Adrenal gland (tissue), 12 donors: Measurements from ENCODE around the gene SLC4A9. TPM values are rescaled to one million over a fixed set of nuclear protein-coding genes. Genes with fewer than 3 reads are reported as not detected.

Source experiments
- DNase-seq, 7 donors: peaks; one replicate each; pipeline ENCODE4 v3.0.0-alpha.2; 2019 to 2020
- H3K27ac ChIP-seq, 5 donors: fragments of 200-600 bp; sonication (generic) in 4 of 5; 1 replicate in 3 of 5; 2 replicates in 2 of 5; pipeline versions ENCODE4 v1.5.1 to v1.8.0; 2016 to 2020; ENCODE audit warnings: mild to moderate bottlenecking in 1 of 5
- H3K27me3 ChIP-seq: fragments of 200-600 bp; 2 replicates; pipeline ENCODE4 v1.8.0; 2021
- H3K36me3 ChIP-seq, 2 donors: fragments of 200-600 bp; replicated peaks in 1 of 2; 1 replicate in 1 of 2; 2 replicates in 1 of 2; pipeline versions ENCODE4 v1.5.1 to v1.8.0; 2018 to 2022
- H3K4me1 ChIP-seq, 2 donors: fragments of 200-600 bp; replicated peaks in 1 of 2; 1 replicate in 1 of 2; 2 replicates in 1 of 2; pipeline versions ENCODE4 v1.5.1 to v1.8.0; 2018 to 2021
- H3K4me3 ChIP-seq, 4 donors: fragments of 200-600 bp; sonication (generic) in 3 of 4; one replicate each; pipeline ENCODE4 v1.5.1; 2016 to 2018
- H3K9me3 ChIP-seq, 3 donors: fragments of 200-600 bp; sonication (generic) in 1 of 3; replicated peaks in 1 of 3; 1 replicate in 2 of 3; 2 replicates in 1 of 3; pipeline versions ENCODE4 v1.5.1 to v1.8.0; 2016 to 2021
- CTCF ChIP-seq, 6 experiments: fragments of 450-650 bp in 4 of 6; fragments of 200-600 bp in 2 of 6; sonication (generic) in 1 of 6; IDR thresholded peaks; 1 replicate in 5 of 6; 2 replicates in 1 of 6; pipeline versions ENCODE4 v1.5.1 to v1.8.0; 2016 to 2021; ENCODE audit warnings: antibody characterized with exemption in 6 of 6, mild to moderate bottlenecking in 2 of 6, moderate library complexity in 1 of 6
- POLR2A ChIP-seq, 2 donors: fragments of 450-650 bp; IDR thresholded peaks; one replicate each; pipeline ENCODE4 v1.6.1; 2017; ENCODE audit warnings: antibody characterized with exemption in 2 of 2, mild to moderate bottlenecking in 2 of 2, moderate library complexity in 1 of 2
- WGBS, 4 donors: extraction: QIAGEN DNeasy Blood & Tissue Kit in 2 of 4; methylation state at CpG; one replicate each; pipeline versions ENCODE4 v1.1.5 to v1.1.7; 2013 to 2017; 5-methylcytosine and 5-hydroxymethylcytosine counted together
- intact Hi-C, 2 donors: fragments of 100-400 bp; cut with DNase I; formaldehyde crosslinking; loops; one replicate each; pipeline versions ENCODE4 v1.14.1 to v1.15.0; 2022 to 2023
- polyA plus RNA-seq, 3 donors: library from polyadenylated mRNA; stranded (reverse); fragments of 200-250 nt in 2 of 3; fragments of 350-450 nt in 1 of 3; fragmentation: Illumina TruSeq in 1 of 3; extraction: RNeasy Lipid Tissue Mini Kit (QIAGEN cat#74804) in 1 of 3; gene quantifications; one replicate each; pipeline ENCODE4 v1.2.3, GENCODE V29; 2013 to 2014
- total RNA-seq, 9 donors: library from RNA; depleted of rRNA in 4 of 9; stranded (reverse); fragments of >200 nt in 4 of 9; fragments of 120-200 nt in 1 of 9; fragmentation: NEBNext Ultra II Directional in 1 of 9; extraction: Animal tissue kit (Norgen Biotek cat#: 25700) in 1 of 9; gene quantifications; one replicate each; pipeline versions ENCODE4 v1.1.0 to v1.2.4, GENCODE V29; 2013 to 2023
- donor health status: healthy with polysubstance abuse.
- donor health status: Bipolar disorder and iron deficiency.
- donor health status: DM: yes; HTN: yes; CAD: no.
- donor health status: DM: no; HTN: no; CAD: no.
- donor health status: DM: no; HTN: no; CAD: no.
- donor health status: DM: yes; HTN: yes; CAD: no.

The SLC4A9 gene
- total and polyA plus RNA-seq, 12 donors, result 0.13 to 0.32 TPM; not detected in 10

GRCh38 chr5:140345919-140346347 lies 14.1 kb upstream of the SLC4A9 start:
- WGBS, 4 donors, result 0 to 5% (median 3%) methylated on average over 7 to 35 of the region's 35 CpGs
- peak; percentile 68 to 82 (median 73) for DNase-seq
- H3K9me3 ChIP-seq, result no peaks in the 10 kb centered on the region
- no peaks in the 10 kb centered on the region for H3K36me3 ChIP-seq
- no peaks in the 10 kb centered on the region for H3K27me3 ChIP-seq
- H3K4me3 ChIP-seq, result peak overlapping the region; percentile 40 to 81 (median 52)
- intact Hi-C loops, result loop anchor here in 1 of 2 donors (5.0 to 10.0 kb wide), 2 partner anchors 104 to 271 kb away; no protein-coding TSS in a partner anchor
- TF ChIP-seq CTCF (IDR thresholded peaks at IDR 0.05) (peak; percentile 10 to 37 (median 24)), POLR2A (IDR thresholded peaks at IDR 0.05) (no peak)
- H3K4me1 ChIP-seq, result peaks cover 19 to 24% of the 10 kb centered on the region in 2 donors
- peak overlapping the region; percentile 53 to 91 (median 85) for H3K27ac ChIP-seq

GRCh38 chr5:140346348-140347221 lies 13.4 kb upstream of the SLC4A9 start, which contains the start of gene HBEGF:
Gene HBEGF, minus strand, starts transcription at chr5:140346603. Its CDS starts 275 bp downstream, at chr5:140346328.
- H3K4me1 ChIP-seq, result peaks cover 19 to 24% of the 10 kb centered on the region in 2 donors
- TF ChIP-seq CTCF (IDR thresholded peaks at IDR 0.05), result peak in 5 of 6 experiments; percentile 29 to 57 (median 43)
- peak; percentile 90 to 94 for TF ChIP-seq POLR2A (IDR thresholded peaks at IDR 0.05)

GRCh38 chr5:140347360-140347759 lies 12.6 kb upstream of the SLC4A9 start:
- TF ChIP-seq POLR2A (IDR thresholded peaks at IDR 0.05), result no peak
- no peak for TF ChIP-seq CTCF (IDR thresholded peaks at IDR 0.05)
- 25 to 60% (median 35%) methylated on average over 1 to 2 of the region's 2 CpGs for WGBS, 4 donors
- Histone ChIP-seq H3K36me3 (no peaks in the 10 kb centered on the region), H3K4me1 (peaks cover 19 to 24% of the 10 kb centered on the region in 2 donors), H3K4me3 (no peak overlapping the region), H3K27ac (peak overlapping the region in 1 of 5 donors; percentile 89), H3K27me3 (no peaks in the 10 kb centered on the region), H3K9me3 (no peaks in the 10 kb centered on the region)
- no peak for DNase-seq
- intact Hi-C loops, result loop anchor here in 1 of 2 donors (5.0 to 10.0 kb wide), 2 partner anchors 105 to 273 kb away; no protein-coding TSS in a partner anchor

More at GRCh38 chr5:140346348-140347221, 13.4 kb upstream of the SLC4A9 start, which contains the start of gene HBEGF:
- Histone ChIP-seq H3K27ac (peak within 1 kb of the TSS; percentile 53 to 91 (median 85)), H3K36me3 (no peaks in the 10 kb centered on the region), H3K27me3 (no peaks in the 10 kb centered on the region), H3K4me3 (peak within 1 kb of the TSS; percentile 40 to 81 (median 52)), H3K9me3 (no peaks in the 10 kb centered on the region)
- peak; percentile 76 to 89 (median 82) for DNase-seq
- intact Hi-C loops, result loop anchor here in 1 of 2 donors (5.0 to 10.0 kb wide), 2 partner anchors 104 to 272 kb away; no protein-coding TSS in a partner anchor
- WGBS, 4 donors, result 0 to 2% (median 1%) methylated on average over 8 to 72 of the region's 72 CpGs

- peaks cover 19 to 24% of the 10 kb centered on the region in 2 donors for H3K4me1 ChIP-seq
- H3K9me3 ChIP-seq, result no peaks in the 10 kb centered on the region
- TF ChIP-seq CTCF (IDR thresholded peaks at IDR 0.05) (no peak), POLR2A (IDR thresholded peaks at IDR 0.05) (no peak)
- H3K27me3 ChIP-seq, result no peaks in the 10 kb centered on the region
- WGBS, 4 donors, result 76 to 86% (median 81%) methylated on average over 4 of the region's 4 CpGs
- intact Hi-C loops, result loop anchor here (2.0 to 10.0 kb wide), 3 partner anchors 103 to 273 kb away; no protein-coding TSS in a partner anchor
- DNase-seq, result no peak
- H3K36me3 ChIP-seq, result no peaks in the 10 kb centered on the region
- no peak overlapping the region for H3K4me3 ChIP-seq
- no peak overlapping the region for H3K27ac ChIP-seq
Measured at GRCh38 chr5:140348104-140348503, 11.9 kb upstream of the SLC4A9 start.
